ENCODE results near the gene NCR1. TPM values are rescaled to one million over a fixed set of nuclear protein-coding genes. Genes with fewer than 3 reads are reported as not detected.
"Not testable (repeated sequence)": the region's sequence is repeated elsewhere in the genome, so short reads cannot be mapped to it uniquely, and the experiment has no call there.

Gene NCR1
- total RNA-seq, 3 donors from 2014 or later = 0.33 TPM; not detected in 2

- no peaks in the 10 kb centered on the region for H3K4me1 ChIP-seq
- no peaks in the 10 kb centered on the region for H3K36me3 ChIP-seq
- intact Hi-C loops (cut with DNase I; ENCODE audit: low total_unique reads) = no loop called here
- DNase-seq (ENCODE audit: low spot score in 2 of 2) = no peak
- no peak overlapping the region for H3K4me3 ChIP-seq
- no peaks in the 10 kb centered on the region for H3K27me3 ChIP-seq
- H3K9me3 ChIP-seq = peaks cover 14 to 21% of the 10 kb centered on the region in 2 donors
- TF ChIP-seq CTCF (IDR thresholded peaks at IDR 0.05) (no peak), POLR2A (IDR thresholded peaks at IDR 0.05) (no peak), POLR2AphosphoS5 (IDR thresholded peaks at IDR 0.05) (no peak)
- H3K27ac ChIP-seq = no peak overlapping the region
Measured at GRCh38 chr19:54928299-54928698, 22.4 kb downstream of the NCR1 start.

DNA sequence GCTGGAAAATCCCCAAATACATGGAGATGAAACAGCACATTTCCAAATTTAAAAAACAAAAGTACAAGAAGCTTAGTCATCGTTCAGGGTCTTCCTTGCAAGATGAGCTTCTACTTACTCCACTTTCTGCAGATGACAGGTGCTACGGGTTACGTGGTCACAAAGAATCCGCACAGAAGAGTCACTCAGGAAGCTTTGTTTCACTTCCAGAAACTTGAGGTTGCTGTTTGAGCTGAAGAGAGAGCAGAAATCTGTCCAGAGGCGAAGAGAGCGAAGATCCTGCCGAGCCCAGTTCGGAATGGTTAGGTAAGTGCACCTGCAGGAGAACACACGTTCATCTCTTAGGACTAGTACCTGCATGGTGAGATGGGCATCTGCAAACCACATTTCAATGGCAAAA lies 32.0 kb downstream of the NCR1 start:
- no peak for TF ChIP-seq CTCF (IDR thresholded peaks at IDR 0.05)
- no peak for TF ChIP-seq POLR2A (IDR thresholded peaks at IDR 0.05)
- TF ChIP-seq POLR2AphosphoS5 (IDR thresholded peaks at IDR 0.05) = no peak
- Histone ChIP-seq H3K4me1 (no peaks in the 10 kb centered on the region), H3K27me3 (peaks cover 0 to 13% of the 10 kb centered on the region in 2 donors), H3K36me3 (no peaks in the 10 kb centered on the region), H3K9me3 (no peaks in the 10 kb centered on the region), H3K27ac (no peak overlapping the region), H3K4me3 (no peak overlapping the region)
- intact Hi-C loops (cut with DNase I; ENCODE audit: low total_unique reads) = no loop called here
- DNase-seq (ENCODE audit: low spot score in 2 of 2) = no peak

GRCh38 chr19:54938906-54939305 lies 33.0 kb downstream of the NCR1 start:
- no peaks in the 10 kb centered on the region for H3K9me3 ChIP-seq
- no peak overlapping the region for H3K27ac ChIP-seq
- intact Hi-C loops (cut with DNase I; ENCODE audit: low total_unique reads) = no loop called here
- no peak for TF ChIP-seq POLR2A (IDR thresholded peaks at IDR 0.05)
- no peaks in the 10 kb centered on the region for H3K36me3 ChIP-seq
- no peaks in the 10 kb centered on the region for H3K4me1 ChIP-seq
- H3K4me3 ChIP-seq = no peak overlapping the region
- peaks cover 0 to 13% of the 10 kb centered on the region in 2 donors for H3K27me3 ChIP-seq
- DNase-seq (ENCODE audit: low spot score in 2 of 2) = no peak

GRCh38 chr19:54939538-54939937 lies 33.6 kb downstream of the NCR1 start:
- H3K9me3 ChIP-seq; intact Hi-C loops (cut with DNase I; ENCODE audit: low total_unique reads): not testable (repeated sequence)

GRCh38 chr19:54943772-54944361 lies 37.9 kb downstream of the NCR1 start:
- H3K27ac ChIP-seq; DNase-seq (ENCODE audit: low spot score in 2 of 2); H3K4me1 ChIP-seq; H3K9me3 ChIP-seq; H3K4me3 ChIP-seq; H3K36me3 ChIP-seq; intact Hi-C loops (cut with DNase I; ENCODE audit: low total_unique reads); H3K27me3 ChIP-seq: not testable (repeated sequence)

More at GRCh38 chr19:54939538-54939937, 33.6 kb downstream of the NCR1 start:
- not testable (repeated sequence) for H3K4me3 ChIP-seq; H3K36me3 ChIP-seq; H3K4me1 ChIP-seq; DNase-seq (ENCODE audit: low spot score in 2 of 2); H3K27ac ChIP-seq
- H3K27me3 ChIP-seq = peaks cover 0 to 13% of the 10 kb centered on the region in 2 donors

DNA sequence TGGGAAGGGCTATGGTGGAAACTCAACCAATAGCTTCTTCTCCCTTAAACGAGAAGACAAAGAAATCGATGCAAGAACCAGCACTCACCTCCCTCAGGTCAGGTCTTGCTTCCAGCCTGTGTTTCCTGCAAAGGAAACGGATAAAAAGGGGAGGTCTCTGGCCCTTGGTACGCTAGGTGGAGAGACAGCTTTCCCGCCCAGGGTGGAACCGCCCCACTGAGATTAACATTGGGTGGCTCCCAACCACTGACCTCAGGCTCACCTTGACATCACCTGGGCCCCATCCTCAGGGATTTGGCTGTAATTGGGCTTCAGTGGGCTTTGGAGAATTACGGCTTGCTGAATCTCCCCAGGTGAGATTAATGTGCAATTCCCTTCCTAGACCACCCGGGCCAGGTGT lies 41.4 kb downstream of the NCR1 start, which contains the start of gene NLRP7:
Gene NLRP7, minus strand, starts transcription at position 150 of the 400 bp plus-strand sequence.
- no peak for DNase-seq (ENCODE audit: low spot score in 2 of 2)
- no peaks in the 10 kb centered on the region for H3K9me3 ChIP-seq
- H3K27ac ChIP-seq = no peak within 1 kb of the TSS
- TF ChIP-seq POLR2A (IDR thresholded peaks at IDR 0.05) = no peak
- TF ChIP-seq POLR2AphosphoS5 (IDR thresholded peaks at IDR 0.05) = no peak
- TF ChIP-seq CTCF (IDR thresholded peaks at IDR 0.05) = no peak
- no peaks in the 10 kb centered on the region for H3K27me3 ChIP-seq
- no peaks in the 10 kb centered on the region for H3K36me3 ChIP-seq
- no peak within 1 kb of the TSS for H3K4me3 ChIP-seq
- intact Hi-C loops (cut with DNase I; ENCODE audit: low total_unique reads) = no loop called here
- no peaks in the 10 kb centered on the region for H3K4me1 ChIP-seq

DNA sequence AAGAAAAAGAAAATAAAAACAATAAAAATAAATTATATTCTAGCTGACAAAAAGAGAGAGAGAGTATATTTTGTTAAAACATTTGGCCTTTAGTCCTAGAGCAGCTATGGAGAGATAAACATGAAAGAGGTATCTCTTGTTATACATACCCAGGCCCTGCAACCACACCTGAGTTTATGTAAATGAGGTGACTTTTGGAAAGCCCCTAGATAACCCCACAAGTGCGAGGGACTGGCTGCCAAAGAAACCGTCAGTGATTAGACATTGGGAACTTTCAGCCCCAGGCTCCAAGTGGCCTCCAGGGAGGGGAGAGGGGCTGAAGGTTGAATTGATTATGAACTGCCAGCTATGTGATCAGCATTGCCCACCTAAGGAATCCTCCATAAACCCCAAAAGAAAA lies 43.5 kb downstream of the NCR1 start:
- Histone ChIP-seq H3K27me3 (no peaks in the 10 kb centered on the region), H3K4me1 (no peaks in the 10 kb centered on the region), H3K4me3 (no peak overlapping the region), H3K9me3 (no peaks in the 10 kb centered on the region), H3K36me3 (no peaks in the 10 kb centered on the region), H3K27ac (no peak overlapping the region)
- TF ChIP-seq POLR2AphosphoS5 (IDR thresholded peaks at IDR 0.05) (no peak), CTCF (IDR thresholded peaks at IDR 0.05) (no peak)
- intact Hi-C loops (cut with DNase I; ENCODE audit: low total_unique reads) = no loop called here
- no peak for DNase-seq (ENCODE audit: low spot score in 2 of 2)

GRCh38 chr19:54950580-54950979 lies 44.6 kb downstream of the NCR1 start:
- H3K4me1 ChIP-seq; H3K4me3 ChIP-seq; H3K9me3 ChIP-seq; H3K27ac ChIP-seq; H3K36me3 ChIP-seq; DNase-seq (ENCODE audit: low spot score in 2 of 2); H3K27me3 ChIP-seq: not testable (repeated sequence)
- intact Hi-C loops (cut with DNase I; ENCODE audit: low total_unique reads) = loop anchor here (5.0 kb wide), 1 partner anchor 1237 kb away; no protein-coding TSS in a partner anchor
